ENCODE data around the gene DNAAF9. TPM values are rescaled to one million over a fixed set of nuclear protein-coding genes. Genes with fewer than 3 reads are reported as not detected.

DNAAF9 gene
- total RNA-seq, result 10.9 TPM

DNA sequence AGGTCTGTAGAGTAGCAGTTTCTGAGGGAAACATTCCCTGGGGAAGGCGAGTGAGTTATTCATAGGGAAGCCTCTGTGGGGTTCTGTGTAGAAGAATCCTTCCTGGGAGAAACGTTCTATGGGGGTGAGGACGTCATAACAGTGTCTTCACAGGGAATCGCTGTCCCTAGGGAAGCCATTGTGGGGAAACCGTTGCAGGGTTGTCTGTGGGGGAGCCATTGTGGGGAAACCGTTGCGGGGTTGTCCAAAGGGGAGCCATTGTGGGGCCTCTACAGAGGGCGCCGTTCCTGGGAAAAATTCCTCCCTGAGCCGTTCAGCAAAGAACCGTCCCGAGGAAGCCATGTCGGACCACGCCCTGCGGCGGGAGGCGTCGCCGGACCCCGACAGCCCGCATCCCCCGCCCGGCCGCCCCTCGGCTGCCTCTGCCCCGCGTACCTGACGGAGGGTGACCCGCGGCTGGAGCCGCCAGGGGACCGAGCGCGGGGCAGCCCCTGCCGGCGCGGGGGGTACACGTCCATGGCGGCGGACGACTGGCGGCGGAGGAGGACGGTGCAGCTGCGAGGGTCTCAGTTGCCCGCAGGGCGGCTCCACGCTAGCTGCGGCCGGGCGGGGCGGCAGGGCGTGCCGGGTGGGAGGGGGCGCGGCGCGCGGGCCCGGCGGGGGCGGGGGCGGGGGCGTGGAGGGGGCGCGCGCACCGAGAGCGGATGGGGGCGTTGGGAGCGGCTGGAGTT, at the start of gene DNAAF9:
DNAAF9 (minus strand) TSS at position 630 of the 731 bp plus-strand sequence; CDS start at position 518, 112 bp downstream.
- intact Hi-C loops (cut with DNase I), result loop anchor here (5.0 to 10.0 kb wide), 5 partner anchors 202 to 752 kb away; partner anchors contain the start of genes DDRGK1, GNRH2, ITPA and LZTS3
- no peaks in the 10 kb centered on the region for H3K36me3 ChIP-seq

DNA sequence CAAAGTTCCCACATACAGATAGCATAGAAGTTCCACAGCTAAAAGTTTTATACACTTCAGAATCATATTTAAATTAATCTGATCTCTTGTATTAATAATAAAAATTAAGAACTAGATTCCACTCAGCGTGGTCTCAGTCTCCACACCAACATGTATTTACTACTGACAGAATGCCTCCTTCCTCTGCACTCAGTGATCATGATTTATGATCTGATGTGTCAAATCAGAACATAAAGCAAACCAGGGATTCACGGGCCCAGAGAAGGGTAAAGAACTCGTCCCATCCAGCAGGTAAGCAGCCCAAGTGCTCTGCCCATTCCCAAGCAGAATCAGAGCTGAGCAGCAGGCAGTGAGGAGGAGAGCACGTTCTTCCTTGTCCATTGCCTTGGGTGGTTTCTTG, 49.2 kb upstream of the DNAAF9 start:
- Histone ChIP-seq H3K4me3 (no peak overlapping the region), H3K36me3 (no peaks in the 10 kb centered on the region), H3K4me1 (no peaks in the 10 kb centered on the region), H3K9me3 (no peaks in the 10 kb centered on the region), H3K27ac (no peak overlapping the region), H3K27me3 (no peaks in the 10 kb centered on the region)
- DNase-seq (ENCODE audit: low spot score in 2 of 2), result no peak
- TF ChIP-seq, protein P1, sequence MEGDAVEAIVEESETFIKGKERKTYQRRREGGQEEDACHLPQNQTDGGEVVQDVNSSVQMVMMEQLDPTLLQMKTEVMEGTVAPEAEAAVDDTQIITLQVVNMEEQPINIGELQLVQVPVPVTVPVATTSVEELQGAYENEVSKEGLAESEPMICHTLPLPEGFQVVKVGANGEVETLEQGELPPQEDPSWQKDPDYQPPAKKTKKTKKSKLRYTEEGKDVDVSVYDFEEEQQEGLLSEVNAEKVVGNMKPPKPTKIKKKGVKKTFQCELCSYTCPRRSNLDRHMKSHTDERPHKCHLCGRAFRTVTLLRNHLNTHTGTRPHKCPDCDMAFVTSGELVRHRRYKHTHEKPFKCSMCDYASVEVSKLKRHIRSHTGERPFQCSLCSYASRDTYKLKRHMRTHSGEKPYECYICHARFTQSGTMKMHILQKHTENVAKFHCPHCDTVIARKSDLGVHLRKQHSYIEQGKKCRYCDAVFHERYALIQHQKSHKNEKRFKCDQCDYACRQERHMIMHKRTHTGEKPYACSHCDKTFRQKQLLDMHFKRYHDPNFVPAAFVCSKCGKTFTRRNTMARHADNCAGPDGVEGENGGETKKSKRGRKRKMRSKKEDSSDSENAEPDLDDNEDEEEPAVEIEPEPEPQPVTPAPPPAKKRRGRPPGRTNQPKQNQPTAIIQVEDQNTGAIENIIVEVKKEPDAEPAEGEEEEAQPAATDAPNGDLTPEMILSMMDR (IDR thresholded peaks at IDR 0.05), result no peak
- intact Hi-C loops (cut with DNase I), result no loop called here

More for the DNA sequence above, at the start of gene DNAAF9:
- Histone ChIP-seq H3K9me3 (no peaks in the 10 kb centered on the region), H3K4me3 (peak within 1 kb of the TSS; percentile 89 to 93), H3K4me1 (peaks cover 0 to 7% of the 10 kb centered on the region in 2 donors), H3K27me3 (no peaks in the 10 kb centered on the region), H3K27ac (peak within 1 kb of the TSS; percentile 95)
- TF ChIP-seq, protein P1 (IDR thresholded peaks at IDR 0.05), result peak in 1 of 3 experiments; percentile 58
- peak in 1 of 2 donors; percentile 78 for DNase-seq (ENCODE audit: low spot score in 2 of 2)

DNA sequence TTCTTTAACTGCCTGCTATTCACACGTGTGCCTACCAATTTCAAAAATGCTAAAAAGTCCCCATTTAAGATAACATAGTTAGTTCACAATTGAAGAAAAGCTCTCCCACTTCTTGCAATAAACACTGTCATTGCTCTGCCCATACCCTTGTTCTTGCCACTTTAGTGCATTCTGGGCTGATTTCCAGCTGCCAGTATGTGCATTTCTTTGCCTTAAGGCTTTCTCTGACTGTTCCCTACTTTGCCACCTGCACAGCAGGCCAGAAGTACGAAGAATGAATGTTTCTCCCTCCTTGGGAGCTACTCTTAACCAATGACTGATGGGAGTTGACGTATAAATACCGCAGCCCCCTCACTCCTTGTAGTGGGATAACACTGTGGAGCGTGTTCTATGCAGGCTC, 47.4 kb upstream of the DNAAF9 start:
- DNase-seq (ENCODE audit: low spot score in 2 of 2), result no peak
- H3K4me1 ChIP-seq, result no peaks in the 10 kb centered on the region

DNA sequence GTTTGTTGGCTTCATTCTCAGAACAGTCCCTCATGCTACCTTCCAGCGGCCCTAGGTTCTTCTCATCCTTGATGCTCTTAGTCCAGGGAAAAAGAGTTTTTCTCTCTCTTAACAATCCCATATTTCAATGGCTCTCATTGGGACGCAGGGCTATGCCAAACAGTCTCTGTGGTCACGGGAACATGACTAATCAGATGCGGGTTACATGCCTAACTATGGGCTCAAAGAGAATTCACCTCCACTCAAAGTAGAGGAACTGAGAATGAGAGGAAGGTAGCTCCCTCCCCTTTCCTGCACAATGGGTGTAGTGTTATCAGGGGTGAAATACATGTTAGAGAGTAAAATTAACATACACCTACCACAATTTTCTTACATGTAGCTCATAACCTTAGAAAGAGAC, 45.2 kb upstream of the DNAAF9 start:
- intact Hi-C loops (cut with DNase I), result no loop called here
- Histone ChIP-seq H3K27me3 (no peaks in the 10 kb centered on the region), H3K9me3 (no peaks in the 10 kb centered on the region), H3K4me1 (no peaks in the 10 kb centered on the region), H3K27ac (no peak overlapping the region), H3K4me3 (no peak overlapping the region), H3K36me3 (no peaks in the 10 kb centered on the region)
- DNase-seq (ENCODE audit: low spot score in 2 of 2), result no peak
- TF ChIP-seq, protein P1 (IDR thresholded peaks at IDR 0.05), result no peak

More for the DNA sequence above, 47.4 kb upstream of the DNAAF9 start:
- Histone ChIP-seq H3K27me3 (no peaks in the 10 kb centered on the region), H3K9me3 (no peaks in the 10 kb centered on the region), H3K4me3 (no peak overlapping the region), H3K36me3 (no peaks in the 10 kb centered on the region), H3K27ac (no peak overlapping the region)
- intact Hi-C loops (cut with DNase I), result no loop called here
- TF ChIP-seq, protein P1 (IDR thresholded peaks at IDR 0.05), result no peak

DNA sequence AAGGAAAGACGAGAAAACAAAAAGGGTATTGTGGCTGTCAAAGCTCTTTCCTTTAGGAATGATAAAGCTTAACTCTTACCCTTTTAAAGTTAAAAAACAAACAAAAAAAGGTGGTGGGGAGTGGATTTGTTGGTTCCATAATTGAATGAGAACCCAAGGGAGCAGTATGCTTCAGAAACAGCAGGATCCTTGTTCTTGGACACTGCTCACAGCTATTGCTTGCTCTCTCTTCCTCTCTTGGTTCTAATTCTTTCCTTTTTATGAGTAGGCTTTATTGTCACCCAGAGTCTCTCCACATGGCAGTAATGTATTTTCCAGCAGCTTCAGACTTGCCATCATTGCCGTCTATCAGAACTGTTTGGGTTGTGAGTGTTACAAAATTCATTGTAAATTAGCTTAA, 44.7 kb upstream of the DNAAF9 start:
- no peak for DNase-seq (ENCODE audit: low spot score in 2 of 2)

More for the DNA sequence above, 44.7 kb upstream of the DNAAF9 start:
- intact Hi-C loops (cut with DNase I), result no loop called here
- TF ChIP-seq, protein P1 (IDR thresholded peaks at IDR 0.05), result no peak
- no peaks in the 10 kb centered on the region for H3K36me3 ChIP-seq
- H3K4me1 ChIP-seq, result no peaks in the 10 kb centered on the region
- H3K9me3 ChIP-seq, result no peaks in the 10 kb centered on the region
- no peak overlapping the region for H3K27ac ChIP-seq
- no peaks in the 10 kb centered on the region for H3K27me3 ChIP-seq
- no peak overlapping the region for H3K4me3 ChIP-seq

Measured in ascending aorta (tissue), 2 donors.